ENCODE data around the gene TTC9. TPM values are rescaled to one million over a fixed set of nuclear protein-coding genes. Genes with fewer than 3 reads are reported as not detected.

TTC9 gene
- total and polyA plus RNA-seq, 2 experiments from 2014 or later = 10.3 to 34.2 TPM

DNA sequence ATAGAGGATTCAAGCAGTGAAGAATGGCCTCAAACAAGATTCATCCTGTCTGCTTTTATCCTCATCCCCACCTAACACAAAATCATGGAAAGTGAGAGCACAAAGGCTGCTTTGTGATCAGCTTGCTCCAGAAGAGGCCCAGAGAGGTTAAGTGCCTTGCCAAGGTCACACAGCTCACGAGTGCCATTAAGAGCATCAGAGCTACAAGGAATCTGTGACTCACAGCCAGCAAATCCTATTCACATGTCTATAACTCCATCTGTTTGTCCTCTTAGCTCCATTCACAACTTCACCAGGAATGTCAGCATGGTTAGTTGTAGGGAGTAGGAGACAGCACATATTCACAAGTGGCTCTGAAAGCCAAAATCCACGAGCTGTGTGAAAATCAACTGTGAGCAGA, 79.8 kb downstream of the TTC9 start:
- DNase-seq (ENCODE audit: low spot score) (no peak), ATAC-seq (no peak)
- H3K36me3 ChIP-seq (ENCODE audit: insufficient read depth) = no peaks in the 10 kb centered on the region
- H3K79me2 ChIP-seq (replicated peaks; ENCODE audit: insufficient read depth) = no peaks in the 10 kb centered on the region
- H3K27ac ChIP-seq (ENCODE audit: low read depth) = no peak overlapping the region
- no peak overlapping the region for H3K4me3 ChIP-seq
- Mint-ChIP-seq H3K9me3 (no peaks in the 10 kb centered on the region), H3K27me3 (ENCODE audit: insufficient read depth, low read depth, poor library complexity) (peaks cover 4% of the 10 kb centered on the region), H3K4me1 (peaks cover 18% of the 10 kb centered on the region), H3K36me3 (ENCODE audit: low read depth) (no peaks in the 10 kb centered on the region), H3K4me3 (no peak overlapping the region), H3K27ac (no peak overlapping the region)
- H3K27me3 ChIP-seq (ENCODE audit: insufficient read depth) = no peaks in the 10 kb centered on the region
- H3K4me1 ChIP-seq (ENCODE audit: insufficient read depth) = 0 out of 2 replicates have a peak, but pooled peaks cover 2% of the 10 kb centered on the region
- no peaks in the 10 kb centered on the region; the same call in 1 of the 2 replicates for H4K20me1 ChIP-seq (replicated peaks; ENCODE audit: insufficient read depth)
- no peak for TF ChIP-seq ZNF114 (CRISPR knock-in tag; IDR thresholded peaks at IDR 0.05)
- TF ChIP-seq STAT1 (IDR thresholded peaks at IDR 0.05; ENCODE audit: unreplicated experiment) = no peak
- TF ChIP-seq ZNF331 (CRISPR knock-in tag; IDR thresholded peaks at IDR 0.05; ENCODE audit: low read depth) = no peak
- TF ChIP-seq EZH2 (IDR thresholded peaks at IDR 0.05; ENCODE audit: low read depth, unreplicated experiment) = no peak
- TF ChIP-seq, protein P1, sequence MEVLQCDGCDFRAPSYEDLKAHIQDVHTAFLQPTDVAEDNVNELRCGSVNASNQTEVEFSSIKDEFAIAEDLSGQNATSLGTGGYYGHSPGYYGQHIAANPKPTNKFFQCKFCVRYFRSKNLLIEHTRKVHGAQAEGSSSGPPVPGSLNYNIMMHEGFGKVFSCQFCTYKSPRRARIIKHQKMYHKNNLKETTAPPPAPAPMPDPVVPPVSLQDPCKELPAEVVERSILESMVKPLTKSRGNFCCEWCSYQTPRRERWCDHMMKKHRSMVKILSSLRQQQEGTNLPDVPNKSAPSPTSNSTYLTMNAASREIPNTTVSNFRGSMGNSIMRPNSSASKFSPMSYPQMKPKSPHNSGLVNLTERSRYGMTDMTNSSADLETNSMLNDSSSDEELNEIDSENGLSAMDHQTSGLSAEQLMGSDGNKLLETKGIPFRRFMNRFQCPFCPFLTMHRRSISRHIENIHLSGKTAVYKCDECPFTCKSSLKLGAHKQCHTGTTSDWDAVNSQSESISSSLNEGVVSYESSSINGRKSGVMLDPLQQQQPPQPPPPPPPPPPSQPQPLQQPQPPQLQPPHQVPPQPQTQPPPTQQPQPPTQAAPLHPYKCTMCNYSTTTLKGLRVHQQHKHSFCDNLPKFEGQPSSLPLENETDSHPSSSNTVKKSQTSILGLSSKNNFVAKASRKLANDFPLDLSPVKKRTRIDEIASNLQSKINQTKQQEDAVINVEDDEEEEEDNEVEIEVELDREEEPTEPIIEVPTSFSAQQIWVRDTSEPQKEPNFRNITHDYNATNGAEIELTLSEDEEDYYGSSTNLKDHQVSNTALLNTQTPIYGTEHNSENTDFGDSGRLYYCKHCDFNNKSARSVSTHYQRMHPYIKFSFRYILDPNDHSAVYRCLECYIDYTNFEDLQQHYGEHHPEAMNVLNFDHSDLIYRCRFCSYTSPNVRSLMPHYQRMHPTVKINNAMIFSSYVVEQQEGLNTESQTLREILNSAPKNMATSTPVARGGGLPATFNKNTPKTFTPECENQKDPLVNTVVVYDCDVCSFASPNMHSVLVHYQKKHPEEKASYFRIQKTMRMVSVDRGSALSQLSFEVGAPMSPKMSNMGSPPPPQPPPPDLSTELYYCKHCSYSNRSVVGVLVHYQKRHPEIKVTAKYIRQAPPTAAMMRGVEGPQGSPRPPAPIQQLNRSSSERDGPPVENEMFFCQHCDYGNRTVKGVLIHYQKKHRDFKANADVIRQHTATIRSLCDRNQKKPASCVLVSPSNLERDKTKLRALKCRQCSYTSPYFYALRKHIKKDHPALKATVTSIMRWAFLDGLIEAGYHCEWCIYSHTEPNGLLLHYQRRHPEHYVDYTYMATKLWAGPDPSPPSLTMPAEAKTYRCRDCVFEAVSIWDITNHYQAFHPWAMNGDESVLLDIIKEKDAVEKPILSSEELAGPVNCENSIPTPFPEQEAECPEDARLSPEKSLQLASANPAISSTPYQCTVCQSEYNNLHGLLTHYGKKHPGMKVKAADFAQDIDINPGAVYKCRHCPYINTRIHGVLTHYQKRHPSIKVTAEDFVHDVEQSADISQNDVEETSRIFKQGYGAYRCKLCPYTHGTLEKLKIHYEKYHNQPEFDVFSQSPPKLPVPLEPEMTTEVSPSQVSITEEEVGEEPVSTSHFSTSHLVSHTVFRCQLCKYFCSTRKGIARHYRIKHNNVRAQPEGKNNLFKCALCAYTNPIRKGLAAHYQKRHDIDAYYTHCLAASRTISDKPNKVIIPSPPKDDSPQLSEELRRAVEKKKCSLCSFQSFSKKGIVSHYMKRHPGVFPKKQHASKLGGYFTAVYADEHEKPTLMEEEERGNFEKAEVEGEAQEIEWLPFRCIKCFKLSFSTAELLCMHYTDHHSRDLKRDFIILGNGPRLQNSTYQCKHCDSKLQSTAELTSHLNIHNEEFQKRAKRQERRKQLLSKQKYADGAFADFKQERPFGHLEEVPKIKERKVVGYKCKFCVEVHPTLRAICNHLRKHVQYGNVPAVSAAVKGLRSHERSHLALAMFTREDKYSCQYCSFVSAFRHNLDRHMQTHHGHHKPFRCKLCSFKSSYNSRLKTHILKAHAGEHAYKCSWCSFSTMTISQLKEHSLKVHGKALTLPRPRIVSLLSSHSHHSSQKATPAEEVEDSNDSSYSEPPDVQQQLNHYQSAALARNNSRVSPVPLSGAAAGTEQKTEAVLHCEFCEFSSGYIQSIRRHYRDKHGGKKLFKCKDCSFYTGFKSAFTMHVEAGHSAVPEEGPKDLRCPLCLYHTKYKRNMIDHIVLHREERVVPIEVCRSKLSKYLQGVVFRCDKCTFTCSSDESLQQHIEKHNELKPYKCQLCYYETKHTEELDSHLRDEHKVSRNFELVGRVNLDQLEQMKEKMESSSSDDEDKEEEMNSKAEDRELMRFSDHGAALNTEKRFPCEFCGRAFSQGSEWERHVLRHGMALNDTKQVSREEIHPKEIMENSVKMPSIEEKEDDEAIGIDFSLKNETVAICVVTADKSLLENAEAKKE (CRISPR knock-in tag; IDR thresholded peaks at IDR 0.05) = no peak
- TF ChIP-seq, protein P2, sequence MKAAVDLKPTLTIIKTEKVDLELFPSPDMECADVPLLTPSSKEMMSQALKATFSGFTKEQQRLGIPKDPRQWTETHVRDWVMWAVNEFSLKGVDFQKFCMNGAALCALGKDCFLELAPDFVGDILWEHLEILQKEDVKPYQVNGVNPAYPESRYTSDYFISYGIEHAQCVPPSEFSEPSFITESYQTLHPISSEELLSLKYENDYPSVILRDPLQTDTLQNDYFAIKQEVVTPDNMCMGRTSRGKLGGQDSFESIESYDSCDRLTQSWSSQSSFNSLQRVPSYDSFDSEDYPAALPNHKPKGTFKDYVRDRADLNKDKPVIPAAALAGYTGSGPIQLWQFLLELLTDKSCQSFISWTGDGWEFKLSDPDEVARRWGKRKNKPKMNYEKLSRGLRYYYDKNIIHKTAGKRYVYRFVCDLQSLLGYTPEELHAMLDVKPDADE (IDR thresholded peaks at IDR 0.05) = no peak
- TF ChIP-seq CREB1 (CRISPR knock-in tag; IDR thresholded peaks at IDR 0.05; ENCODE audit: low read depth) = no peak
- no peak for TF ChIP-seq EZH2phosphoT487 (IDR thresholded peaks at IDR 0.05; ENCODE audit: unreplicated experiment)
- TF ChIP-seq NANOG (IDR thresholded peaks at IDR 0.05; ENCODE audit: borderline replicate concordance) = no peak
- H3F3A ChIP-seq (replicated peaks; ENCODE audit: low read depth) = no peaks in the 10 kb centered on the region
- H3K4me2 ChIP-seq = no peak overlapping the region
- no peak overlapping the region for H2AFZ ChIP-seq
- no peaks in the 10 kb centered on the region for H3K9me2 ChIP-seq (ENCODE audit: insufficient read depth)
